ENCODE measurements around the gene ZSCAN18. TPM values are rescaled to one million over a fixed set of nuclear protein-coding genes. Genes with fewer than 3 reads are reported as not detected.
"Not testable (repeated sequence)": the region's sequence is repeated elsewhere in the genome, so short reads cannot be mapped to it uniquely, and the experiment has no call there.

Gene ZSCAN18
- 100 to 1,000 TPM; 103 to 124 (median 107) TPM for polyA plus RNA-seq (ENCODE audit: insufficient read length in 3 of 3)
- long read RNA-seq, donor 1, full-length matches to known transcripts = 18 of 26 reads
- long read RNA-seq, donor 1, partial matches to known transcripts = 0 of 26 reads
- long read RNA-seq, donor 1, other reads (novel, unspliced or antisense) = 8 of 26 reads
- long read RNA-seq, donor 2, full-length matches to known transcripts = 33 of 78 reads
- long read RNA-seq, donor 2, partial matches to known transcripts = 35 of 78 reads
- long read RNA-seq, donor 2, other reads (novel, unspliced or antisense) = 10 of 78 reads
- long read RNA-seq, donor 3, transcript ZSCAN18-217 (7 exons, 2,190 nt) = major isoform, 11 of 13 reads
- long read RNA-seq, donor 3, partial matches to known transcripts = 0 of 13 reads
- long read RNA-seq, donor 3, other reads (novel, unspliced or antisense) = 0 of 13 reads
- long read RNA-seq, donor 4, full-length matches to known transcripts = 16 of 50 reads
- long read RNA-seq, donor 4, partial matches to known transcripts = 34 of 50 reads
- long read RNA-seq, donor 4, other reads (novel, unspliced or antisense) = 0 of 50 reads
- long read RNA-seq, donor 5, full-length matches to known transcripts = 10 of 10 reads
- long read RNA-seq, donor 5, partial matches to known transcripts = 0 of 10 reads
- long read RNA-seq, donor 5, other reads (novel, unspliced or antisense) = 0 of 10 reads
- long read RNA-seq, donor 6, full-length matches to known transcripts = 22 of 34 reads
- long read RNA-seq, donor 6, partial matches to known transcripts = 12 of 34 reads
- long read RNA-seq, donor 6, other reads (novel, unspliced or antisense) = 0 of 34 reads
- long read RNA-seq, donor 7, full-length matches to known transcripts = 15 of 52 reads
- long read RNA-seq, donor 7, partial matches to known transcripts = 31 of 52 reads
- long read RNA-seq, donor 7, other reads (novel, unspliced or antisense) = 6 of 52 reads
- long read RNA-seq, donor 8, full-length matches to known transcripts = 8 of 8 reads
- long read RNA-seq, donor 8, partial matches to known transcripts = 0 of 8 reads
- long read RNA-seq, donor 8, other reads (novel, unspliced or antisense) = 0 of 8 reads
- long read RNA-seq, donor 9, full-length matches to known transcripts = 30 of 51 reads
- long read RNA-seq, donor 9, partial matches to known transcripts = 11 of 51 reads
- long read RNA-seq, donor 9, other reads (novel, unspliced or antisense) = 10 of 51 reads
- long read RNA-seq, donor 10, full-length matches to known transcripts = 26 of 39 reads
- long read RNA-seq, donor 10, partial matches to known transcripts = 8 of 39 reads
- long read RNA-seq, donor 10, other reads (novel, unspliced or antisense) = 5 of 39 reads
- long read RNA-seq, donor 11, transcript ZSCAN18-217 (7 exons, 2,190 nt) = major isoform, 11 of 19 reads
- long read RNA-seq, donor 11, partial matches to known transcripts = 5 of 19 reads
- long read RNA-seq, donor 11, other reads (novel, unspliced or antisense) = 0 of 19 reads
- long read RNA-seq, donor 12, full-length matches to known transcripts = 48 of 66 reads
- long read RNA-seq, donor 12, partial matches to known transcripts = 12 of 66 reads
- long read RNA-seq, donor 12, other reads (novel, unspliced or antisense) = 6 of 66 reads
- long read RNA-seq, donor 13, full-length matches to known transcripts = 6 of 6 reads
- long read RNA-seq, donor 13, partial matches to known transcripts = 0 of 6 reads
- long read RNA-seq, donor 13, other reads (novel, unspliced or antisense) = 0 of 6 reads
- long read RNA-seq, donor 14, full-length matches to known transcripts = 35 of 35 reads
- long read RNA-seq, donor 14, partial matches to known transcripts = 0 of 35 reads
- long read RNA-seq, donor 14, other reads (novel, unspliced or antisense) = 0 of 35 reads
- long read RNA-seq, donor 15, full-length matches to known transcripts = 24 of 45 reads
- long read RNA-seq, donor 15, partial matches to known transcripts = 15 of 45 reads
- long read RNA-seq, donor 15, other reads (novel, unspliced or antisense) = 6 of 45 reads
- long read RNA-seq, donor 16, full-length matches to known transcripts = 31 of 31 reads
- long read RNA-seq, donor 16, partial matches to known transcripts = 0 of 31 reads
- long read RNA-seq, donor 16, other reads (novel, unspliced or antisense) = 0 of 31 reads

GRCh38 chr19:58097781-58098681, at the start of gene ZSCAN18:
ZSCAN18 (minus strand) TSS chr19:58098231; CDS start chr19:58090267, 7,964 bp downstream.
- peak; percentile 99 for DNase-seq

DNA sequence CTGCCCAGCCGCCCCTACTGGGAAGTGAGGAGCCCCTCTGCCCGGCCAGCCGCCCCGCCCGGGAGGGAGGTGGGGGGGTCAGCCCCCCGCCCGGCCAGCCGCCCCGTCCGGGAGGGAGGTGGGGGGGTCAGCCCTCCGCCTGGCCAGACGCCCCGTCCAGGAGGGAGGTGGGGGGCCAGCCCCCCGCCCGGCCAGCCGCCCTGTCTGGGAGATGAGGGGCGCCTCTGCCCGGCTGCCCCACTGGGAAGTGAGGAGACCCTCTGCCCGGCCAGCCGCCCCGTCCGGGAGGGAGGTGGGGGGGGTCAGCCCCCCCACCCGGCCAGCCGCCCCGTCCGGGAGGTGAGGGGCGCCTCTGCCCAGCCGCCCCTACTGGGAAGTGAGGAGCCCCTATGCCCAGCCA, 49.4 kb upstream of the ZSCAN18 start:
- not testable (repeated sequence) for DNase-seq

GRCh38 chr19:58145849-58146248, 47.8 kb upstream of the ZSCAN18 start:
- no peak for DNase-seq

DNA sequence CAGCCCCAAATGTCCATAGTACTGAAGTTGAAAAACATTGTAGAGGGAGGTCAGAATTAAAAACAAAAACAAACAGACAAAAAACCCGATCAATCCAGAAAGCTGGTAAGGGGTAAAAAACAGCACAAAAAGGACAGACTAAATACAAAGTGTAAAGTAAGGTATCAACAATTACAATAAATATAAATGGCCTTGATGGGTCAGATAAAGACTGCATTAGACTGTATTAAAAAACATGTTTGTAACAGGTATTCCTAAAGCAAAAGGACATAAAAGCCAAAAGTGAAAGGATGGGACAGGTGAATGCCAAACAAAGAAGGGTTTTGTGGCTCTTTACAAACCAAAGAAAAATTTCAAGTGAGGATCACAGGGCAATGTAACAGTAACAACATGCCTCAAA, 36.2 kb upstream of the ZSCAN18 start:
- no peak for DNase-seq

GRCh38 chr19:58129284-58129683, 31.3 kb upstream of the ZSCAN18 start:
- DNase-seq = no peak

DNA sequence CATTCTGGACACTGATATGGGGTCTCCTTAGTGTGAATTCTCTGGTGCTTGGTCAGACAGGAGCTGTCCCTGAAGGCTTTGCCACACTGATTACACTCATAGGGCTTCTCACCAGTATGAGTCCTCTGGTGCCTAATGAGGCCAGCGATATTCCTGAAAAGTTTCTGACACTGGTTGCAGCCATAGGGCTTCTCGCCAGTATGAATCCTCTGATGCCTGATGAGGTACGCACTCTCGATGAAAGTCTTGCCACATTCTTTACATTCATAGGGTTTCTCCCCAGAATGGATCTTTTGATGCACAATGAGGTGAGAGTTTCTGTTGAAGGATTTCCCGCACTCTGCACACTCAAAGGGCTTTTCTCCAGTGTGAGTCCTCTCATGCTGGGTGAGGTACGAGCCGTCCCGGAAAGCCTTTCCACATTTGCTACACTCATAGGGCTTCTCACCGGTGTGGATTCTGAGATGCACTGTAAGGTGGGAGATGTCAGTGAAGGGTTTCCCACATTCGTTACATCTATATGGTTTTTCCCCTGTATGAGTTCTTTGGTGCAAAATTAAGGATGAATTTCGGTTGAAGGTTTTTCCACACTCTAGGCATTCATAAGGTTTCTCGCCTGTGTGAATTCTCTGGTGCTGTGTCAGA, 30.1 kb upstream of the ZSCAN18 start:
- DNase-seq = no peak

- no peak for DNase-seq
Measured at GRCh38 chr19:58123354-58123753, 25.3 kb upstream of the ZSCAN18 start.

GRCh38 chr19:58118979-58119733, 21.1 kb upstream of the ZSCAN18 start:
- DNase-seq = no peak

GRCh38 chr19:58117841-58118575, 20.0 kb upstream of the ZSCAN18 start:
- peak; percentile 61 for DNase-seq

DNA sequence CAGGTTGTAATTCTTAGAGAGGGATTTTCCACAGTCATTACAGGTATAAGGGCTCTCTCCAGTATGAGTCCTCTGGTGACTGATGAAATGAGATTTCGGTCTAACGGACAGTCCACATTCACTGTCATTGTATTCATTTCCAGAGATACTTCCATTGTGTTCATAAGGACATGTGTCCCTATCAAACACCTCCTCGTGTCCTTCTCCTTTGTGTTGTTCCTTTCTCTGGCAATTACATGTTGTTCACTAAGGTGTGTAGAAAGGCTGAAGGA, 10.5 kb upstream of the ZSCAN18 start:
- no peak for DNase-seq

DNA sequence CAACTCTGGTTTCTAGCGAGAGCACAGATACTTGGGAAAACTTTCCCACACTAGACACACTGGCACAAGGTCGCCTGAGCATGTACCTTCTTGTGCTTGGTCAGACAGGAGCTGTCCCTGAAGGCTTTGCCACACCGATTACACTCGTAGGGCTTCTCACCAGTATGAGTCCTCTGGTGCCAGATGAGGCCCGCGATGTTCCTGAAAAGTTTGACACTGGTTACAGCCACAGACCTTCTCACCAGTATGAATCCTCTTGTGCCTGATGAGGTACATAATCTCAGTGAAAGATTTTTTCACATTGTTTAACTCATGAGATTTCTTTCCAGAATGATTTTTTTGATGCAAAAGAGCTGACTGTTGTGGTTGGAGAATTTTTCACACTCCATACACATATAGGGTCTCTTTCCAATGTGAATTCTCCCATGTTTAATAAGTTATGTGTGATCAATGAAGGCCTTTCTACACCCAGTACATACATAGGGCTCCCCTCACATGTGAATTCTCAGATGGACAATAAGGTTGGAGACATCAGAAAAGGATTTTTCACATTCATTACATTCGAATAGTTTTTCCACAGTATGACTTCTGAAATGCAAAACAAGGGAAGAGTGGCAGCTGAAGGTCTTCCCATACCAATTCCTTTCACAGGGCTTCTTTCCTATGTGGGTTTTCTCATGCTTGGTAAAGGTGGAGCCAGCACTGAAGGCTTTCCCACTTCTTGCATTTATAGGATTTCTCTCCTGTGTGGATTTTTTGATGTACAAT, 9.9 kb upstream of the ZSCAN18 start:
- no peak for DNase-seq

GRCh38 chr19:58098682-58098998, 609 bp upstream of the ZSCAN18 start:
- DNase-seq = no peak

DNA sequence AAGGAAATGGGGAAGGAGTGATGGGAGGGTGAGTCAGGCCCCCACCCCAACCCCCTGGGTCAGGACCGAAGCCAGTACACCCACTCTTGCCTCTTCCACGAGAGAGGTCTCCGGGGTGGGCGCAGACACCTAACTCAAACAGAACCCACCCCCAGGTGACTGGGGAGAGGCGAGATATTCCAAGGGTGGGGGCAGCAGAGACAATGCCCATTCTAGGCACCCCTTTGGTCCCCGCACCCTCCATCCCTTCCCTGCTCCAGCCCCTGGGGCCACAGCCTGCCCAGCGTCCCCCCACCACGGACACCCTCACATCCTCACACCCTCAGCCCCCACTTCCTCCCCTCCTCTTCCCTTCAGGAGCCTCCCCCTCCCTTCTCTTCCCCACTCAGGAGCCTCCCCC, 682 bp downstream of the ZSCAN18 start:
- DNase-seq = no peak

DNA sequence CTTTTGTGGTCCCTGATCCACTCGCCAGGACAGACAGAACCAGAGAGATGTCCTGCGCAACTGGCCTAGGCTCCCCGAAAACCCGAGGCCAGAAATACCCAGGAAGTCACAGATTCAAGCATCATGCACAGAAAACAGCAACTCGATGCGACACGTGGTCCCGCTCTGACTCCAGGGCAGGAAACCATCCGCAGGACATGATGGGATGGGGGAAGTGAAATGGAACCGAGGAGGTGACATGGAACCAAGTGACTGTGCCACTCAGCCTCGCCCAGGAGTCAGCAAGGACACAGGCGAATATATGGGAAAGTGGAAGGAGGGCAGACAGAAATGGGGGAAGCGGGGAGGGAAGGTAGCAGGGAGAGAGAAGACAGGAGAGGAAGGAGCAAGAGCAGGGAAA, 1.1 kb downstream of the ZSCAN18 start:
- no peak for DNase-seq

DNA sequence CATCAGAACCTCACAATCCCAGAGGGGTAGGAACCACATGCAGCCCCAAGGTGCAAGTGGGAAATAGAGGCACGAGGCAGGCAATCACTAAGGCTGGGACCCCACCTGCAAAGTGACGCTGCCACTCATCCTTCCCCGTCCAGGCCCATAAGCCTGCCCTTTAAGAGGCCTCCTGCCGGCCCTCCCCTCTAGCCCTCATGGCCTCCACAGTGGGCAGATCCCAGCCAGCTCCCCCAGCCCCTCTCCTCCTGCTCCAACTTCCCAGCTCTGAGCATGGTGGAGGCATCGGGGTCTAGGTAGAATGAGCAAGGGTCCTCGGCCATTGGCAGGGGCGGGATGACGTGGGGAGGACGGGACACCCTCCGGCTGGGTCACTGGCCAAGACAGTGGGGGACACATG, 2.7 kb downstream of the ZSCAN18 start:
- DNase-seq = no peak

- no peak for DNase-seq
Measured at GRCh38 chr19:58093071-58093470, 5.0 kb downstream of the ZSCAN18 start.
